SKM-1 (cell line): ENCODE data around the gene FEZF1.

Experiments used
- DNase-seq: peaks from one replicate; lab custom pipeline; 2025; ENCODE audit not compliant: unreplicated experiment; lab: John Stamatoyannopoulos, UW

Gene FEZF1

GRCh38 chr7:122304319-122304975, at the start of gene FEZF1:
TSS of gene FEZF1 (minus strand) at chr7:122304750. CDS start at chr7:122304437, 313 bp downstream.
- no peak for DNase-seq

- DNase-seq: no peak
Observed at GRCh38 chr7:122352454-122352853, 47.9 kb upstream of the FEZF1 start.

- DNase-seq: no peak
Observed at GRCh38 chr7:122350701-122351100, 46.2 kb upstream of the FEZF1 start.

- DNase-seq: no peak
Observed at GRCh38 chr7:122344303-122344620, 39.7 kb upstream of the FEZF1 start.

GRCh38 chr7:122343601-122344302, 39.2 kb upstream of the FEZF1 start:
- DNase-seq: no peak

GRCh38 chr7:122340427-122340826, 35.9 kb upstream of the FEZF1 start:
- no peak for DNase-seq

GRCh38 chr7:122339145-122339904, 34.8 kb upstream of the FEZF1 start:
- DNase-seq: no peak

GRCh38 chr7:122337011-122337410, 32.5 kb upstream of the FEZF1 start:
- no peak for DNase-seq

GRCh38 chr7:122329145-122329802, 24.7 kb upstream of the FEZF1 start:
- no peak for DNase-seq

GRCh38 chr7:122327969-122328368, 23.4 kb upstream of the FEZF1 start:
- DNase-seq: no peak

GRCh38 chr7:122316467-122317388, 12.2 kb upstream of the FEZF1 start:
- DNase-seq: no peak

GRCh38 chr7:122315507-122316466, 11.2 kb upstream of the FEZF1 start:
- DNase-seq: no peak

GRCh38 chr7:122314284-122314683, 9.7 kb upstream of the FEZF1 start:
- no peak for DNase-seq

GRCh38 chr7:122312789-122313188, 8.2 kb upstream of the FEZF1 start:
- no peak for DNase-seq

GRCh38 chr7:122311734-122312450, 7.3 kb upstream of the FEZF1 start:
- DNase-seq: no peak

GRCh38 chr7:122311050-122311700, 6.6 kb upstream of the FEZF1 start:
- no peak for DNase-seq

- no peak for DNase-seq
Observed at GRCh38 chr7:122310119-122311021, 5.8 kb upstream of the FEZF1 start.
